Osteocyte (in vitro differentiated cells): ENCODE data around the gene CTTNBP2NL. TPM values are rescaled to one million over a fixed set of nuclear protein-coding genes. Genes with fewer than 3 reads are reported as not detected.
"Not testable (repeated sequence)": the region's sequence is repeated elsewhere in the genome, so short reads cannot be mapped to it uniquely, and the experiment has no call there.

Experiments used
- DNase-seq: peaks from one replicate; pipeline ENCODE4 v3.0.0; 2021; ENCODE audit warnings: mixed read lengths; ENCODE audit not compliant: unreplicated experiment; ENCODE audit errors: extremely low spot score
- H3K27ac Mint-ChIP-seq: one replicate; pipeline ENCODE4 v1.8.0; 2021; ENCODE audit warnings: mild to moderate bottlenecking, mixed read lengths; ENCODE audit not compliant: unreplicated experiment
- H3K27me3 Mint-ChIP-seq: one replicate; pipeline ENCODE4 v1.8.0; 2021; ENCODE audit warnings: mixed read lengths; ENCODE audit not compliant: unreplicated experiment
- H3K36me3 Mint-ChIP-seq: one replicate; pipeline ENCODE4 v1.8.0; 2021; ENCODE audit warnings: mixed read lengths; ENCODE audit not compliant: unreplicated experiment
- H3K4me1 Mint-ChIP-seq: one replicate; pipeline ENCODE4 v1.8.0; 2021; ENCODE audit warnings: mixed read lengths; ENCODE audit not compliant: unreplicated experiment
- H3K4me3 Mint-ChIP-seq: one replicate; pipeline ENCODE4 v1.8.0; 2021; ENCODE audit warnings: mild to moderate bottlenecking, moderate library complexity, mixed read lengths; ENCODE audit not compliant: unreplicated experiment
- H3K9me3 Mint-ChIP-seq: one replicate; pipeline ENCODE4 v1.8.0; 2021; ENCODE audit warnings: mixed read lengths; ENCODE audit not compliant: unreplicated experiment
- total RNA-seq: library from RNA; stranded (reverse); gene quantifications from 2 replicates; pipeline ENCODE4 v1.2.1, GENCODE V29; 2021
- TF ChIP-seq, protein P1 (sequence below): fragments of 200-600 bp; sonication (generic); IDR thresholded peaks from 2 replicates; pipeline ENCODE4 v1.5.0; 2021; ENCODE audit warnings: antibody characterized with exemption, mild to moderate bottlenecking, moderate library complexity

The CTTNBP2NL gene
- total RNA-seq, 1 donor from 2014 or later, result 50.6 TPM

DNA sequence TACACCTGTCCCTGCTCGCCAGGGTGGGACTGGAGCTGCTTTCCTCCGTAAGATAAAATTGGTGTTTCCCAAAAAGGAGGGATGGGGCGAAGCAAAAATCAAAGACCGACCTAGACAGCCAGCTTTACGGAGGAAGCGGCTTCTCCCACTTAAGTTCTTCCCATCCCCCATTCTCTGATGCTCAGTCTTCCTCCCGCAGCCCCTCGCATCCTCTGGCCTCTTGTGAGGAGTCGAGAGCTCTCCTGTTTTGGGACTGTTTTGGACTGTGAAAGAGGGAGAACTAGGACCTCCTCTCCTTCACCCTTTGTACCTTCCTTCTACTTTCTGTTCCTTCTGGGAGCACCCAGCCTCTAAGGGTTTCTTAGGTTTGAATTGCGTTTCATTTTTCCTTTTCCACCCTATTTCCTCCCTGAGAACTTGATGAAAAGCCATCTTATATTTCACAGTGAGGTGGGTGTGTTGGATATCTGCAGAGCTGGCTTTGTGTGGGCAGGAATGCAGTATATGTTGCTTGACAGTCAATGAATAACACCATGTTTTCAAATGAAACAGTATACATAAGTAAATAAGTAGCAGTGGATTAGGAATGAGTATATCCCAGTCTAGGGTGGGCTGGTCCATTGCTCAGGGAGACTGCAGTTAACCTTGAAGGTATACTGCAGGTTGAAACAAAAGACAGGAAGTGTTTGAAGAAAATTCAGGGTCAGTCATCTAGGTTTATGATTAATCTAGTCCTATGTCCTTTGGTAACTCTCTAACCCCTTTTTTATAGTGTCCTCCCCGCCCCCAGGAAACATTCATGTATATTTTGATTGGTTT lies 848 bp downstream of the CTTNBP2NL start:
- Mint-ChIP-seq H3K27me3 (no peaks in the 10 kb centered on the region), H3K27ac (peak overlapping the region; percentile 99), H3K4me3 (peak overlapping the region; percentile 100), H3K4me1 (peaks cover 71% of the 10 kb centered on the region), H3K9me3 (no peaks in the 10 kb centered on the region), H3K36me3 (no peaks in the 10 kb centered on the region)
- TF ChIP-seq, protein P1, sequence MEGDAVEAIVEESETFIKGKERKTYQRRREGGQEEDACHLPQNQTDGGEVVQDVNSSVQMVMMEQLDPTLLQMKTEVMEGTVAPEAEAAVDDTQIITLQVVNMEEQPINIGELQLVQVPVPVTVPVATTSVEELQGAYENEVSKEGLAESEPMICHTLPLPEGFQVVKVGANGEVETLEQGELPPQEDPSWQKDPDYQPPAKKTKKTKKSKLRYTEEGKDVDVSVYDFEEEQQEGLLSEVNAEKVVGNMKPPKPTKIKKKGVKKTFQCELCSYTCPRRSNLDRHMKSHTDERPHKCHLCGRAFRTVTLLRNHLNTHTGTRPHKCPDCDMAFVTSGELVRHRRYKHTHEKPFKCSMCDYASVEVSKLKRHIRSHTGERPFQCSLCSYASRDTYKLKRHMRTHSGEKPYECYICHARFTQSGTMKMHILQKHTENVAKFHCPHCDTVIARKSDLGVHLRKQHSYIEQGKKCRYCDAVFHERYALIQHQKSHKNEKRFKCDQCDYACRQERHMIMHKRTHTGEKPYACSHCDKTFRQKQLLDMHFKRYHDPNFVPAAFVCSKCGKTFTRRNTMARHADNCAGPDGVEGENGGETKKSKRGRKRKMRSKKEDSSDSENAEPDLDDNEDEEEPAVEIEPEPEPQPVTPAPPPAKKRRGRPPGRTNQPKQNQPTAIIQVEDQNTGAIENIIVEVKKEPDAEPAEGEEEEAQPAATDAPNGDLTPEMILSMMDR, result no peak
- no peak for DNase-seq

DNA sequence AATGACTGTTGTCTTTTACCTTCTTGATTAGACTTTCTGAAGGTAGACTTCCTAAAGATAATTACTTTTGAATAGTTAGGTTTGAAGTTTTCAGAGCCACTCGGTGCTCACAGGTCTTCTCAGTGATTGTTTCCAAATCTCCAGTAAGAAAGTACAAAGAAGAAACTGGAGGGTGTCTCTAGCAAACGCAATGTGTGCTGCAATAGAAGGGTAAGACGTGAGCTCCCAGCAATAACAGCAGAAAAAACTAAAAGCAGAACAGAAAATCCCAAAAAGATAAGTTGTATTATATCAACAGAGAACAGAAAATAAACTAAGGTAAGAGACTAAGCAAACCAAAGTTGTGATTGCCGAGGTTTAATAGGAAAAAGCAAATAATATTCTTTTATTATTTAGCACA lies 1.8 kb downstream of the CTTNBP2NL start:
- peaks cover 74% of the 10 kb centered on the region for H3K4me1 Mint-ChIP-seq
- H3K27me3 Mint-ChIP-seq, result no peaks in the 10 kb centered on the region
- peak overlapping the region; percentile 1 for H3K27ac Mint-ChIP-seq
- no peak for DNase-seq
- H3K9me3 Mint-ChIP-seq, result no peaks in the 10 kb centered on the region
- H3K36me3 Mint-ChIP-seq, result peaks cover 3% of the 10 kb centered on the region
- TF ChIP-seq, protein P1, result no peak
- peak overlapping the region; percentile 100 for H3K4me3 Mint-ChIP-seq

DNA sequence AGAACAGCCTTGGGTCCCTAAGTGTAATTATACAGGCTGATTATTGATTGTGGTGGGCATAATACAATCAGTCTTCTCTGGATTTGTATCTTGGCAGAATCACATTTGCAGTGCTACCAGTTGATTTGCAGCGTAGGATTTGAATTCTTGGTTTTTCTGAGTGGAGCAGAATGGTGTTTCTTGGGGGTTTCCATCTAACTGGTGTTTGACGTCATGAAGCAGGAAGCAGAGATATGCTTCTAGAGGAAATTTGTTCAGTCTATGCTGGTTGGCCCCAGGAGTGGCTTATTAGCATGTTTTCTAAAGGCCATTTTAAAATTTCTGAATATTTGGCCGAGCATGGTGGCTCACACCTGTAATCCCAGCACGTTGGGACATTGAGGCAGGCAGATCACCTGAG lies 3.4 kb downstream of the CTTNBP2NL start:
- Mint-ChIP-seq H3K9me3 (no peaks in the 10 kb centered on the region), H3K36me3 (peaks cover 3% of the 10 kb centered on the region), H3K27me3 (no peaks in the 10 kb centered on the region), H3K4me3 (no peak overlapping the region), H3K27ac (no peak overlapping the region), H3K4me1 (peaks cover 74% of the 10 kb centered on the region)
- DNase-seq, result no peak
- TF ChIP-seq, protein P1, result no peak

DNA sequence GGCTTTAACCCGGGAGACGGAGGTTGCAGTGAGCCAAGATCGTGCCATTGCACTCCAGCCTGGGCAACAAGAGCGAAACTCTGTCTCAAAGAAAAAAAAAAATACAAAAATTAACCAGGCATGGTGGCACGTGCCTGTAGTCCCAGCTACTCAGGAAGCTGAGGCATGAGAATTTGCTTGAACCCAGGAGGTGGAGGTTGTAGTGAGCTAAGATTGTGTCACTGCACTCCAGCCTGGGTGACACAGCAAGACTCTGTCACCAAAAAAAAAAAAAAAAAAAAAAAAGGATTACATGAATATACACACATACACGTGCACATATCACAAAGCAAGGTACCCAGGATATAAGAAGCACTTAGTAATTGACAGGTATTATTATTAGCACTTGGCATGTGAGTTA lies 4.7 kb downstream of the CTTNBP2NL start:
- peaks cover 69% of the 10 kb centered on the region for H3K4me1 Mint-ChIP-seq
- H3K27me3 Mint-ChIP-seq, H3K27ac Mint-ChIP-seq, H3K36me3 Mint-ChIP-seq, DNase-seq, H3K4me3 Mint-ChIP-seq, H3K9me3 Mint-ChIP-seq: not testable (repeated sequence)

DNA sequence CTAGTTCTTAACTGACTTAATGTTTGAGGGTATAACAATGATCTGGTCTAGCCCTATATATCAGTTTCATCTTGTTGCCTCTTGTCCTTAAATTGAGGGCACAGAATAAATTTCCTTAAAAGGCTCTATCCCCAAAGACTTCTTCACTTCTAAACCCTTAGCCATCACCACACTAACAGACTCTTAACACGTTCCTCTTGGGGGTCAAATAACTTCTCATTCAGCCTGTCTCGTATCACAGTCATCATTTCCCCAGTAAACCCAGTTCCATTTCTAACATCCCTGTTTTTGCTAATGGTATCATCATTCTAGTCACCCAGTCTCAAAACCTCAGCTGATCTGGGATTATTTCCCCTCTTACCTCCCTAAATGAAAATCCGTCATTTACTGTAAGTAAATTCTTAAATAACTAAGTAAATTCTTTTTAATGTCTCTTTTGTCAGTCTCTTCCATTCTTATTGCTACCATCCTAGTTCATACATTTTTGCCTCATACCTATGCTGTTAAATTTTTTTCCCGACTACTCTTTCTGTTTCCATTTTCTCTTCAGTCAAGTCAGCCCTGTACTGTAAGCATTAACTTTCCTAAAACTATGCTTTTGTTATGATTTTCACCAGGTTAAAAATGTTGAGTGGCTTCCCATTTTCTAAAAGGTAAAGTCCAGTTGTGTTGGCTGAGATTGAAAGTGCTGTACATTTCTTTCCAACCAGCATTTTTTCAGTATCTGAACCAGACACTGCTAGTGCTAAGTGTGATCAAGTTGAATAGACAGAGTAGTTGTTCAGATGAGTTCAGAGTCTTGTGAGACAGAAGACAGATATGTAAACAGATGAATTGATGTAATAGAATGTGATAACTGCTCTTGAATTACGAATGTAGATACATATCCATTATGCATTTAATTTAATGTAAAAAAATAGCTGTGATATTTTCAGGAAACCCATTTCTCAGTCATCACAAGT lies 6.9 kb downstream of the CTTNBP2NL start:
- Mint-ChIP-seq H3K27ac (peak overlapping the region; percentile 78), H3K27me3 (no peaks in the 10 kb centered on the region), H3K4me3 (no peak overlapping the region), H3K4me1 (peaks cover 69% of the 10 kb centered on the region), H3K9me3 (no peaks in the 10 kb centered on the region), H3K36me3 (peaks cover 3% of the 10 kb centered on the region)
- TF ChIP-seq, protein P1, result no peak
- DNase-seq, result no peak
